GDM1 (cell line): Measurements from ENCODE around the gene ENKD1.

Experiments
- DNase-seq: peaks from one replicate; lab custom pipeline; 2025; lab: John Stamatoyannopoulos, UW

Gene ENKD1

GRCh38 chr16:67663877-67664222, 2.7 kb downstream of the ENKD1 start:
- no peak for DNase-seq

- no peak for DNase-seq
Measured at GRCh38 chr16:67663151-67663876, 3.2 kb downstream of the ENKD1 start.

- no peak for DNase-seq
Measured at GRCh38 chr16:67662653-67663010, 3.9 kb downstream of the ENKD1 start.

GRCh38 chr16:67661886-67662652, 4.5 kb downstream of the ENKD1 start:
- no peak for DNase-seq

DNA sequence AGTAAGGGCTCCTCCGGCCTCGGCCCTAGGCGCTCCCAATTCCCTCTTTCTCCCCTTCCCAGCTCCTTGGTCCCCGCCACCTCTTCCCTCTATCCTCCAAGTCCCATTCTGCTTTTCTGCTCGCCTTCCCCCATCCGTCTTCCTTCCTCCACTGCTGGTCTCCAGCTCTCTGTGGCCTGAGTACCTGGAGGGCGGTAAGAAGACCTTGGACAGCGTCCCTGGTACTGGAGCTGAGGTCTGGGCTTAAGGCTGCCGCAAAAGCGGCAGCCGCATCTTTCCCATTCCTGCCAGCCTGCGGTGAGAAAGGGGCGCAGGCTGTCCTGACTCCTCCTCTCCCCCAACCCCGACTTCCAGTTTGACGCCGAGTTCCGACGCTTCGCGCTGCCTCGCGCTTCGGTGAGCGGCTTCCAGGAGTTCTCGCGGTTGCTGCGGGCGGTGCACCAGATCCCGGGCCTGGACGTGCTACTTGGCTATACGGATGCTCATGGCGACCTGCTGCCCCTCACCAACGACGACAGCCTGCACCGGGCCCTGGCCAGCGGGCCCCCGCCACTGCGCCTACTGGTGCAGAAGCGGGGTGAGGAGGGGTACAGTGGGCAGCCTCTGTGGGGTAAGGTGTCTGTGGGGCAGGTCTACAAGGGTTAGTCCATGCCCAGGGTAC, 5.3 kb downstream of the ENKD1 start:
- no peak for DNase-seq

DNA sequence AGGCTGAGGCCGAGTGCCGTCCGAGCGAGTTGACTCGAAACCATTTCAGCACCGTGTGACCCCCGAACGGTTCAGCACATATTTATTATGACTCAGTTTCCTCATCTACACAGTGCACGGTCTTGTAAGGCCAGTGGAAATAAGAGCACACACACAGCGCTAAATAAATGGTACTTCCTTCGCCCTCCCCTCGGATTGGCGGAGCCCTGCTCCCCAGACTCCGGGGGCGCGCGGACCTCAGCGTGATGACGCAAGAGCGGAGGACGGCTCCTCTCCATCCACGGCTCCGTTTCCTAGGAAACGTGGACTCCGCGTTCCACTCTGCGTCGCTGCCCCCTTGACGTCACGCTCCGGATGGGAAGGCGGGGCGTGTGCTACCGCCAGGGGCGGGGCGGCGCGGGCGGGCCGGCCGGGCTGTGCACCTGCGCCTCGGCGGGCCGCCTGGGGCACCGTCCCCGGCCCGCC, 6.0 kb downstream of the ENKD1 start, which contains the start of gene PARD6A:
PARD6A (plus strand) TSS at position 397 of the 465 bp plus-strand sequence. CDS start 79 bp downstream, outside the sequence.
- peak; percentile 90 for DNase-seq

- DNase-seq = peak; percentile 68
Measured at GRCh38 chr16:67659675-67660563, 6.6 kb downstream of the ENKD1 start, which contains the start of gene ACD. Gene ACD (minus strand): TSS chr16:67660260. CDS start chr16:67660220, 40 bp downstream.

- DNase-seq = no peak
Measured at GRCh38 chr16:67658849-67659674, 7.5 kb downstream of the ENKD1 start.

DNA sequence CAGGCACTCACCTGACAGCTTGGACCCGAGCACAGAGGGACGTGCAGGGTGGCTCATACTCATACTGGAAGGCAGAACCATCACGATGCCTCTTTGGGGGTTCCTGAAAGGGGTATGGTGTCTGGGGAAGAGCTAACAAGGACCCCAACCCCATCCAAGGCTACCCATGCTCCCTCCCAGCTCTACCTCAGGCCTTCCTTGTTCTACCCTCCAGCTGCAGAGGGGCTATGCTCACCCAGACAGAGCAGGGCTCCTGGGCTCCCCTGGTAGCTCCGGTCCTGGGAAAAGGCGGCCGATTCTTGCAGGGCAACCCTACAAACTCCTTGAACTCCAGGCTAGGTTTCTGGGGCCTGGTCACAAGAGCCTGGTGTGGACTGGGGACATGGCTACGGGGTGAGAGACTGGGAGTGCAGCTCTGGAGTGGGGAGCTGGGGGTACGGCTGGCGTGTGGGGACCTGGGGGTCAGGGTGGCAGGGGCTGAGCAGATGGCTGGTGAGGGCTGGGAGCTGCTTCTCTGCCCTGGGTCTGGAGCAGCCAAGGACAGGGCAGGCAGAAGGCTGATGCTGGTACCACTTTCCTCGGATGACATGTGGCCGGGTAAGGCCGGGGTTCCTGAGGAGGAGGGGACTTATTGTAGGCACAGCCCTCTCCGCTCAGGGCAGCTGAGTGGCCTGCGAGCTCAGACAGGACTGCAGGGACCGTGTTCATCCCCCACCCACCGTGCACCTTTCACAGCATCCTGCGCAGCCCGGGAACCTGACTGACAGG, 8.6 kb downstream of the ENKD1 start:
- no peak for DNase-seq

GRCh38 chr16:67657017-67657608, 9.4 kb downstream of the ENKD1 start:
- no peak for DNase-seq

DNA sequence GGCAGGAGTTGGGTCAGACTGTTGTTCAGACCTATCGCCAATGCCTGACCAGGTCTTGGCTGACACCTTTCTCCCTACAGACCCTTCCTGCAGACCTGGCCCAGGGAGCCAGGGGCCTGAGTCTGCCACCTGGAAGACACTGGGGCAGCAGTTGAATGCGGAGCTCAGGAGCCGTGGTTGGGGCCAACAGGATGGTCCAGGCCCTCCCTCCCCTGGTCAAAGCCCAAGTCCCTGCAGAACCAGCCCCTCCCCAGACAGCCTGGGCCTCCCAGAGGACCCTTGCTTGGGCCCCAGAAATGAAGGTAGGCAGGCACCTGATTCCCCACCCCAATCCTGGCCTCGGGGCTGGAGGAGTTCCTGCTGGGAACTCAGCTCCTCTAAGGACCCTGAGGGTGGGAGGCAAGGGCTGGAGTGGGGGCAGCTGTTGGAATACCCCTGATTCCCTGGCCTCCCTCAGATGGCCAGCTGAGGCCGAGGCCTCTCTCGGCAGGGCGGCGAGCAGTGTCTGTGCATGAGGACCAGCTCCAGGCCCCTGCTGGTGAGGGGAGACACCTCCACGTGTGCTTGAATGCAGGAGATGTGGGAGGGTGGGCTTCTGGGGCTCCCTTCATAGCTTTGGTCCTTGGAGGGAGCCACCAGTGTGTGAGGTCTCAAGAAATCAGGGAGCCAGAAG, 10.1 kb downstream of the ENKD1 start:
- no peak for DNase-seq

- no peak for DNase-seq
Measured at GRCh38 chr16:67655363-67655762, 11.2 kb downstream of the ENKD1 start.

DNA sequence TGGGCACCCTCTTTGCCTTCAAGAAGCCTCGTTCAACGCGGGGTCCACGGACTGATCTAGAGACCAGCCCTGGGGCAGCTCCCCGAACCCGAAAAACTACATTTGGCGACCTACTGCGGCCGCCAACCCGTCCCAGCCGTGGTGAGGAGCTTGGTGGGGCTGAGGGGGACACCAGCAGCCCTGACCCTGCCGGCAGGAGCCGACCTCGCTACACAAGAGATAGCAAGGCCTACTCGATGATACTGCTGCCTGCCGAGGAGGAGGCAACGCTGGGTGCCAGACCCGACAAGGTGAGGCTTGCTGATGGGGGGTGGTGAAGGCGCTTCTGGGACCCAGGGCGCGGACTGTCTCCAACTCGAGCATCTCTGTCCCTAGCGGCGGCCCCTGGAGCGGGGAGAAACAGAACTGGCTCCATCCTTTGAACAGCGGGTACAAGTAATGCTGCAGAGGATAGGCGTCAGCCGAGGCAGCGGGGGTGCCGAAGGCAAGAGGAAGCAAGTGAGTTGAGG, 12.1 kb downstream of the ENKD1 start:
- no peak for DNase-seq

GRCh38 chr16:67653789-67654402, 12.7 kb downstream of the ENKD1 start:
- no peak for DNase-seq

GRCh38 chr16:67653128-67653788, 13.3 kb downstream of the ENKD1 start:
- DNase-seq = no peak

DNA sequence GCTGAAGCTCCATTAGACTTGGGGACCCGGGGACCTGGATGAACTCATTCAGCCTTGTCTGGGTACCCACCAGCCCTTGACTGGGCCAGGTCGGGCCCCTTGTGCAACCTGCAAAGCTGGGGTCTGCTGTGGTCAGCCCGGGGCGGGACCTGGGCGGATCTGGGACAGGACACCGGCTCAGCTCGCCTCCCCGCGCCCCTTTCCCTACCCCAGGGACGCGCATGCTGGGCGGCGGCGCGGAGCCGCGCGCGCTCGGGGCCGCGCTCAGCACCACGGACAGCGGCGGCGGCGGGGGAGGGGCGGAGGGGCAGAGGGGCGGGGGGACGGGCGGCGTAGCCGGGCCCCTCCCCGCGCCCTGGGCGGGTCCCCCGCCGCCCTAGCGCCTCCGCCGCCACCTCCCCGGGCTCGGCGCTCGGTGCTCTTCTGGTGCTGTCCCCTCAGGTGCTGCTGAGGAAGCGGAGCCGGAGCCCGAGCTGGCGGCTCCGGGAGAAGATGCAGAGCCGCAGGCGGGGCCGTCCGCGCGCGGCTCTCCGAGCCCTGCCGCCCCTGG, 13.9 kb downstream of the ENKD1 start:
- no peak for DNase-seq

- DNase-seq = no peak
Measured at GRCh38 chr16:67651847-67652246, 14.7 kb downstream of the ENKD1 start.

- DNase-seq = no peak
Measured at GRCh38 chr16:67651039-67651438, 15.5 kb downstream of the ENKD1 start.
